GM21515 (cell line): ENCODE measurements around the gene KLHL12.

Experiments used
- ATAC-seq: cut with Tn5 transposase; IDR thresholded peaks from one replicate; pipeline ENCODE4 v1.9.1; 2021; ENCODE audit not compliant: unreplicated experiment

KLHL12 gene

DNA sequence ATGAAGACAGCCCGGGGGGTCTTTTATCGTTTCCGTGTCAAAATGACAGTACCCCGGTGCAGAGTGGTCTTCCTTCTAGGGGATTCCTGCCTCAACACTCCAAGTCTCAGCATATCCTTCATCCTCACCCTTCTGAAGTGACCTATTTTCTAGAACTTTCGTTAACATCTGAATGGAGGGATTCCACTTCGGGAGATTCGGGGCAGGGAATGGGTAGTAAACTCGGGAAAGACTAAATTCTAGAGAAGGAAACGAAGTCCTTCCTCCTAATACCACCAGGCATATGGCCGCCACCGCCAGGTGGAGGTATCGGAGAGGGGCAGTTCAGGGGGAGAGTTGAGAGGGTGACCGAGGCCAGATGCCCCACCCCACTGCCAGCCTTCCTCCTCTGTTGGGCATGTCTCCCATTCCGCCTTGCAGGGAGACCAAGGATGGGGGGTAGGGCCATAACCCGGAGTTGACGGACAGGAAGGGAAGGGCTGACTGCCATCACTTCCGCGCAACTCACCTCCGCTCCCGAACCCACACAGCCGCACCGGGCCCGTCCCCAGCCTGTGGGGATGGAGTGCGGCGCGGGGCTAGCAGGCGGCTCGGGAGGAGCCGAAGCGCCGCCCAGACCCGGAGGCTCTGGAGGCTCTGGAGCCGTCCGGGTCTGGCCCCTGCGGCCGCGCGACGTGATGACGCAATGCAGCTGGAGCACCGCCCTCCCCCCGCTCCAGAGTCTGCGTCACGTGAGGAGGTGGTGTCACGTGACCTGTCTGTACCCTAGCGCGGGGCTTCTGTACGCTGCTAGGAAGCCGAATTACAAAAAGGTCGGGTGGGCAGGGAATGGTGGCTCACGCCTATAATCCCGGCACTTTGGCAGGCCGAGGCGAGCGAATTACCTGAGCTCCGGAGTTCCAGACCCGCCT is at the start of gene KLHL12:
KLHL12 (minus strand) TSS at position 654 of the 911 bp plus-strand sequence. CDS start 2,072 bp downstream, outside the sequence.
- ATAC-seq = peak; percentile 91

DNA sequence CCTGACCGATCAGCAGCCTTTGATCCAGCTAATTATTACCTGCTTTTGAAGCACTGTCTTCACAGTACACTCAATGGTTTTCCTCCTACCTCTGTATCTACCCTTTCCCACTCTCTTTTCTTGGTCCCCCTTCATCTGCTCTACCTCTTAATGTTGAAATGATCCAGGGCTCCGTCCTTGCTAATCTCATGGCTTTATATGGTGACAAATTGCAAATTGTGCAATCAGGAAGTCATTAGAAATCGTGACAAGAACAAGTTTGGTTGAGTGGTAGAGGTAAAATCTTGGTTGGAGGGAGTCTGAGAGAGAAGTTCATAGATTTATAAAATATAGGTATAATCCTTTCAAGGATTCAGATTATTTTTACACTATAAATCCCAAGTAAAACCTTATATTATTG is 49.6 kb upstream of the KLHL12 start:
- no peak for ATAC-seq

DNA sequence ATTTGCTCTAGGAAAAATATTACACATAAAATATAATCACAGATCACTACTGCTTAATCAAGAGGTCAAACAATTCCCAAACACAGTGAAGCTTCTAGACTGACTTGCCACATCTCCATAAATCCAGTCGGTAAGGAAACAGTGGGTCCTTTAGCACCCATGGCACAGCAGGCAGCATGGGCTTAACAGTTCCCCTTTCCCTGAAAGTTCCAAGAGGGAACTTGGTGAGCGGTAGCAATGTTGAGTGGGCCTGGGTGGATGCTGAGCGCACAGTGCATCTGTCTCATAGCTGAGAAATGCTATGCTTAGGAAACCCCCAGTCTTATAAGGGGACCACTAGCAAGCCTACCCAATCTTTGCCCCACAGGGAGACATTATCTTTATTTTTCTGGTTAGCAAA is 47.8 kb upstream of the KLHL12 start:
- no peak for ATAC-seq

DNA sequence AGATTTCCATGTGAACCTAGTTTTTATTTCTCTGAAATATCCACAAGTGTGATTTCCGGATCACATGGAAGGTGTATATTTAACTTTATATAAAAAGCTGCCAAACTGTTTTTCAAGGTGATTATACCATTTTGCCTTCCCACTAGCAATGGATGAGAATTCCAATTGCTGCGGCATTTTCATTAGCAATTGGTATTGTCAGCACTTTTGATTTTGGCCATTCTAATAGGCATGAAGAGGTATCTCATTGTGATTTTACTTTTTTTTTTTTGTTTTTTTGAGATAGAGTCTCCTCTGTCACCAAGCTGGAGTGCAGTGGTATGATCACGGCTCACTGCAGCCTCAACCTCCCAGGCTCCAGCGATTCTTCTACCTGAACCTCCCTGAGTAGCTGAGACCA is 45.0 kb upstream of the KLHL12 start:
- ATAC-seq = no peak

DNA sequence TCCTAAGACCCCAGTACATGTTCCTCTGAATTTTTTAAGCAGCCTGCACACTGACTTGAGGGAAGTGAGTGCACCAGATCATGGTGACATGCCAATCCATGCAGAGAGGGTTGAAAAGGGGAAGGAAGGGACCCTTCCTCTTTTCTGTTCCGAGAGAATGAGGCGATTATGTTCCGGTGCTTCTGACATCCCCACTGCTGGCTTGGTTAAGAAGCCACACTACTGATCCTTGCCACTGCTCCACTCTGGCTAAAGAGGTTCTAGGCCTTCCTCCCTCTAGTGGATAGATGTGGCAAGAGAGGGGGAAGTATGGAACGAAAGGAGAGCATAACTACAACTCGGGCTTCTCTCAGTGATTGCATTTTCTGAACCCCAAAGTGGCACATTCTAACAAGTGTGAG is 41.9 kb upstream of the KLHL12 start:
- ATAC-seq = peak; percentile 49

DNA sequence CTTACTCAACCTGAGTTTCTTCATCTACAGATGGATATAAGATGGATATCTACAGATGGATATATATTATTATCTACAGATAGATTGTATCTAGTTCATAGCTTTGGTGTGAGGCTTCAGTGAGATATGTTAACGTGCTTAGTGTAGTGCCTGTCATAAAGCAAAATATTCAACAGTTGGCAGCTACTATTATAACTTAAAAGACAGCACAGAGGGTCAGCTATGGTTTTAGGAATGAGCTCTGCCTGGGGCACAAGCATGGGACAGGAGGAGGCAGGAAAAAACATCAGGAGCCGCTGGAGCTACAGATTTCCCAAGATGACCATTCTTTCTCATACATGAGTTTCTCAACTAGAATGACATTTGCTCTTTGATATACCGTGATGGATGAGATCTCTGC is 41.3 kb upstream of the KLHL12 start:
- ATAC-seq = no peak

DNA sequence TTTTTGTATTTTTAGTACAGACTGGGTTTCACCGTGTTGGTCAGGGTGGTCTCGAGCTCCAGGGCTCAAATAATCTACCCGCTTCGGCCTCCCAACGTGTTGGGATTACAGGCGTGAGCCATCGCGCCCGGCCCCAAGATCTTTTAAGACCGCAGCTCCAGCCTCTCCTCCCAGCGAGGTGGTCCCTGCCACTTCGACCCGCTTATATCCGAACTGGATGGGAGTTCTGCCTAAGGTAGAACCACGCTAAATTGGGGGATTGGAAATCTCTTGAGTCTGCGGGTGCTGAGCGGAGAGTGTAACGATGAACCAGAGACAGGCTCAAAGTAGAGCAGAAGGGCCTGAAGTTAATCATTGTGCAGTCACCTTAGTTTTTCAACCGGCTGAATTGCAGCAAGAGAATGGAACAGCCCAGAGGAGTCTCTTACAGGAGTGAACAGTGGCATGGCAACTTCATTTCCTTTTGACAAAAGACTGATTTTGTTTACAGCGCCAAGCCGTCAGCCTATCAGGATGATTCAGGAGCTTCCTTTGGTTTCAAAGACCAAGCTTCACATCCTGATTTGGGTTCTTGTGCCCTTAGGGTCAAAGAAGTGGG is 40.7 kb upstream of the KLHL12 start:
- ATAC-seq = no peak

DNA sequence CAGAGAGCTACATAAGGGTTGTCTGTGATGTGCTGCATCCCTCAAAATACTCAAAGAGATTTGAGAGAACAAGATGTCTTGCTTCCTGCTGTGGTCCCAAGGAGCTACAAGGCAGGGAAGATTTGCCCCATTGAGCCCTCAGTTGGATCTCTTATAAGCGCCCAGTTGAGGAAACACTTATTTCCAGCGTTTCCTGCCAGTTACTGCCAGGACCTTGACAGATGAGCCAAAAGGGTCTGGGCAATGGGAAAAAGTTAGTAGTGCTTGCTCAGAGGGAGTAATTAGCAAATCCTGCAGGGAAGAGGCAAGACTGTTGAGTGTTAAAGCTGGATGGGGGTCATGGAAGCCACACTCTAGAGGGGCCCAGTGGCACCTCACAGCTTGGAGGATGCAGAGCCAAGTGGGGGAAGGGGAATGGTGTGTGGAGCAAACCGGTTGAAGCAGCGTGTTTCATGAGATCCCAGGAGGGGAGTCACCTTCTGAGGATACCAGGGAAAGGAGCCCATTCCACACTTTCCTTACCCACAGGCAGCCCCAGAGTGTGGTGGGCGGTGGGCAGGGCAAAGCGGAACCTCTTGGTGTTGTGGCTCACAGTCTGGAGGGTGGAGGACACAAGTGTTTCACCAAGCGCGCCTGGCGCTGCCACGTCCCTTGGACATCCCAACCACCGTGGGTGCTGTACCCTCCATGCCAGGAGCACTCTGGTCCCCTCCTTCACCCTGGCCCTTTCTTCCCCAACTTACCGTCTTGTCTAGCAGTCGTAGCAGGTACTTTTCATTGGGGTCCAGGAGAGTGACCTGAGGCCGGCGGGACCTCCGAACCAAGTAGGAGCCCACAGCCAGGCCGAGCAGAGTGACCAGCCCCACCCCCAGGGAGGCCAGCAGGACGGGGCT is 39.2 kb upstream of the KLHL12 start:
- ATAC-seq = no peak

DNA sequence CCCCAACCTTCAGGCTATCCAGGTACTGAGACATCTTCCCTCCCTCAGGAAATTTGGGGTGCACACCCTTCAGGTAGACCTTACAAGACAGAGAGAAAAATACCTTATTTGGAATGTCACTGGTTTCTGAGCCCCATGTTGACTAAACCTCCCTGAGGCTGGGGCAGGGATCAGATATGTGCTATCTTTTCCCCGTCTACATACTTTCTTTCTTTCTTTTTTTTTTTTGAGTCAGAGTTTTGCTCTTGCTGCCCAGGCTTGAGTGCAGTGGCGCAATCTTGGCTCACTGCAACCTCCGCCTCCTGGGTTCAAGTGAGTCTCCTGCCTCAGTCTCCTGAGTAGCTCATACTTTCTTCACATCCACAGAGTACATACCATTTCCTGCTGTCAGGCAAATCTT is 38.4 kb upstream of the KLHL12 start:
- no peak for ATAC-seq

DNA sequence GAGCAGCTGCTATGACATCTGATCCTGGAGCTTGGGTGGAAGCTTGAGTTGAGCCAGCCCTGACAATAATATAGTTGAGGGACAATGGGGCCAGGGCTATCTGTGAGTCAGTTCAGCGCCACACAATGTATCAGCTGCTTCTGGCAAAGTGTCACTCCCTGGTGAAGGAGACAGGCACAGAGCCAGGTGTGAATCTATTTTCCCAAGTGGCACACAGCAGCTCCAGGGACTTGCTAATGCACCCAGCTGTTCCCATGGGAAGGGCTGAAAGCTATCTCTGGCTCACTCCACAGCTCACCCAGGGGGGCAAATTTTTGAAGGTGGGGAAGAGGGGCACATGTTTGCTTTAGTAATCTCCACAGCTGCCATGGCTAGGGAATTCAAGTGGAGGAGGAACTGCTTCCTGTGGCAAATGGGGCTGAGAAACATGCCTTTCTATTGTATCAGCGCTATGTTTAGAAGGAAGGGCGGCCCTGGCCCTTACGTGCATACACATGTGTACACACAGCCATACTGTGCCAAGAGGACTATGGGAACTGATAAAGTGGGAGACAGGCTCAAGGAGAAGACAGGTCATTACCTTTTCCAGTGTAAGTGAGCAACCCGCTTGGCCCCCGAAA is 37.9 kb upstream of the KLHL12 start:
- no peak for ATAC-seq

DNA sequence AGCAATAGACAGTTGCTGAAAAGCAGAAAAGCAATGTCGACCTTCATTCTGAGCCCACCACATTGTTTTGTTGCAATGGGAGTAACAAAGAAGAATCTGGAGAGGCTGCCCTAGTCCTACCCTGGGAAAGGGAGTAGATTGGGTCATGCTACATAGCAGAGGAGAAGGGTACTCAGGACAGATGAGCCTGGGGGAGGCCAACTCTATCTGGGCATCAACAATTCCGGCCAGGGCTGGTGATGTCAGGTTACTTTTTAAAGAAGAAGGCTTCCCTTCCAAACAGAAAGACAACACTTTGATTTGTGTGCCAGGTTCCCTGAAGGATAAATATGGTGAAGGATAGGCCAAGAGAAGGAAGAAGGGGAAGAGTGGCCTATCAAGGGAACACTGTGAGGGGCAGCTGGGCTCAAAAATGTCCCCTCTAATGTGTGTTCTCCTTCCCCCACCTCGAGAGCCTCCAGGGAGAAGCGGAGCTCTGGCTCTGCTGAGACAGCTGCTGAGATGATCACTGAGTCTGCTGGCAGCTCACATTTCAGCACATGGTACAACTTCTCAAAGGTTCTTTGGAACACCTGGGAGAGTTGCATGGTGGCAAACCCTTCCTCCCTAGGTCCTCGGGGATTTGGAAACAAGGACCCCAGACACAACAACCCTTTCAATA is 34.3 kb upstream of the KLHL12 start:
- no peak for ATAC-seq

DNA sequence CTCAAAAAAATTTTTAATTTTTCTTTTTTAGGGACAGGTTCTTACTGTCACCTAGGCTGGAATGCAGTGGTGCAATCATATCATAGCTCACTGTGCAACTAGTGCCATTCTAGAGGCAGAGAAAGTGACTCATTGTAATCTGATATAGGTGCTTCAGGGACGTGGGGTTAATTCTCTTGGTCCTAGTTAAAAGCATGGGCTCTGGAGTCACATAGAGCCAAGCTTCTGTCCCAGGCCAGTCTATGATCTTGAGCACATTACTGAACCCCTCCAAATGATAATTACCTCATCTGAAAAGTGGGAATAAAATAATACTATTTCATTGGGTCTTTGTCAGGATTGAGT is 32.2 kb upstream of the KLHL12 start:
- ATAC-seq = no peak

DNA sequence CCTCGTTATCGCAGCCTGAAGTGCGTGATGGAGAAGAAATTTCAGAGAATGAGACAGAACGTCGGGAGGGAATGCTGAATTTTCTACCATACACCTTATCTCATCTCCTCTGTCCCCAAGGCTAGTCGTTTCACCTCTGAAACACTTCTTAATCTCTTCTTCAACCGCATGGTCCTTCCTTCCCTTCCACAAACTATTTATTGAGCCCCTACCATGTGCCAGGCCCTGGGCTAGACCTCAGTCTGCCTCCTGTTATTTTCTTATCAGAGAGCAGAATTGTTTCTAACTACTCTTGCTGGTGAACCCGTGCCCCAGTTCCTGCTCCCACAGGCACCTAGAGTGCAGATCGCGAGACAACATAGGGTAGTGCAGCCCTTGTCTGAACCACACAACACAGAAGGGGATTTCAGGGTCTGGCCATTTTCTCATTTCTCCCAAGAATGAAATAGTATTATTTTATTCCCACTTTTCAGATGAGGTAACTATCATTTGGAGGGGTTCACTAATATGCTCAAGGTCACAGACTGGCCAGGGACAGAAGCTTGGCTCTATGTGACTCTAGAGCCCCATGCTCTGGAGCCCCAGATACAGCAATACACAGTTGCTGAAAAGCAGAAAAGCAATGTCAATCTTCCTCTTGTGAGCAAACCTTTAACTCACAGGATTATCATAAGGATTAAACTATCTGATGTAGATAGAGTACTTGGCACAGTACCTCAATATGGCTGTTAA is 31.7 kb upstream of the KLHL12 start:
- no peak for ATAC-seq

DNA sequence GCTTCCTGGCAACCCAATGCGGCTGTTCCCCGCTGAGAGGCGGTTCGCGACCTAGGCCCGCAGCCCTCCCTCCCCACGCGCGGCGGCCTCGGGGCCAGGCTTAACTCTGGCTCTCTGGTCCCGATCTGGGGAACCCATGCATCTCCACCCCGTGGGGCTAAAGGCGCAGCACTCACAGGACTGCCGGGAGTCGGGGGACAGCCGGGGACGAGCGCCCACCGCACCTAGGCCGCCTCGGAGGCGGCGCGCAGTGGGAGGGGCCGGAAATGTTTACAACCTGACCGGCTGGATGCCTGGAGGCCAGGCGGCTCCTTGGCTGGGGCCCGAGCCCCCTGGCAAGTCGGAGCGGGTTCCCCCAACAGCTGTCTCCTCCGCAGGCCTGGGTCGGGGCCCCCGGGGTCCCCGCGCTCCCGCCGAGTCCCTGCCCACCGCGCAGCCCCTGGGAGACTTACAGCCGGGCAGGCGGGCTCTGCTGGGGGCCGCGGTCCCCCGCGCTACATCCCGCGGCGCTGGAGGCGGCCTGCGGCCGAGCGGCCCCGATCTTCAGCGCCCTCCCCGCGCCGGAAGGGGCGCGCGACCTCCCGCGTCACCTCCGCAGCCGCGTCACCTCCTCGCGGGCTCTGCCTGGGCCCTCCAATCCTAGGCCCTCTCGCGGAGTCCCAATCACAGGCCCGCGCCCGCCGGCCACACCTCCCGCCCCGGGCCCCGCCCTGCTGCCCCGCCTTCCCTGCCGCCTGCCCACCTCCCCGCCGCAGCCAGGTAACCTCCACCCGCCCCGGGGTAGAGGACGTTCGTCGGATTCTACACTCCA is 30.9 kb upstream of the KLHL12 start, which contains the start of gene ADIPOR1:
ADIPOR1 (minus strand) TSS at position 580 of the 811 bp plus-strand sequence. CDS start 7,242 bp downstream, outside the sequence.
- peak; percentile 94 for ATAC-seq

DNA sequence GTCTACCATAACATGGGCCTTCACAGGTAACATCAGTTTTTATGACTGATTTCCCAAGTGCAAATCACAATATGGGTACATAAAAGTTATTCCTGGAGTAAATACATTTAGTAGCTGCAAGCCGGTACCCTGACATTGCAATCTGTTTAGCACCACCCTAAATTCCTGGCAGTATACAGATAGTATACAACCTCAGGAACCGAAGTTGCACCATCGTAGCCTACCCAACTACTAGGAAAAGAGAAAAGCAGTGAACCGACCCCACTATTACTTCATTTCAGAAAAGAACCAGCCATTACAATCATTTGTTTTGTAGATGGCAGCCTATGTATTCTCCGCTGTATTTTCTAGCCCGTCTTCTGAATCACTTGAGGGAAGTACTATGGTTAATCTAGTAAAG is 29.9 kb upstream of the KLHL12 start:
- ATAC-seq = no peak

DNA sequence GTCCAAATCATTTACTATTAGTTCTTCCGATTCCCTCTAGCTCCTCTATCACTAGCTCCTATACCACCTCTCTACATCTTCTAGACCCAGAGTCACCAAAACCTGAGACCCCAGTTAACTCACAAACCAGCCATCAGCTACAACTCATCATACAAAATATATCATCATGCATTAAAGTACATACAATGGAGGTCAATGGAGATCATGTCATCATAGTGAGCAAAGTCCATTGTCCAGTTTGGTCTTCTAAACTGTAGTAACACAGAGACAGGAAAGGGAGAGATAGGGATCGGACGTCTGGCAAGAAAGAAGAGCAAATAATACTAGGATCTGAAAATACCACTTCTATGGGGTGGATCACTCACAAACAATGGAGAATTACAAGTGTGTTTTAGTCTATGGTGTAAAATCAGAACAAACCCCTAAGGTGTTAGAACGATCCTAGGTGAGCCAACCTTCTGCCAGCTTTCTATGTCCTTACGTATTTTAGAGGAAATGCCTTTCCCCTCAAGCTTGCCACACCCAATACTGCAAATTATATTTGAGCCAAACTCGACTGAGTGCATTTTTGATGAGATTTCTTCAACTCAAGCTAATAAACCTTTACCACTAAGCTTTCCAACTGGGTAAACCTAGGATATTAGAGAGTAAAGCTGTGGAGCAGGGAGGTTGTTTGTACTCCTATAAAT is 27.2 kb upstream of the KLHL12 start:
- no peak for ATAC-seq

DNA sequence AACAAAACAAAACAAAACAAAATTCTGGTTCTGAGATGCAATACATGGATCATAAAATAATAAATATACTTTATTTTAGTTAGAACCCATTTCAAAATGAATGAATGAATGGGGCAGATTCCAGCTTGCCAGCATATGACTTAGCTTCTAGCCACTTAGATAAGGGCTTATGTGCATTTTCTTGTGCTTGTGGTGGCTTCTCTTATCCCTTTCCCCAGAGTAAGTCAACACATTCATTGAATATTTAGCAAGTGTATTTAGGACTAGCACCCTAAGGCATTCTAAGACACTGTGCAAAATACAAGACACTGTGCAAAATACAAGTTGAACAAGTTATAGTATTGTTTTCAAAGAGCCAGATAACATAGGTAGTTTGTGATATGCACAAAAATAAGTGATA is 26.4 kb upstream of the KLHL12 start:
- ATAC-seq = no peak

DNA sequence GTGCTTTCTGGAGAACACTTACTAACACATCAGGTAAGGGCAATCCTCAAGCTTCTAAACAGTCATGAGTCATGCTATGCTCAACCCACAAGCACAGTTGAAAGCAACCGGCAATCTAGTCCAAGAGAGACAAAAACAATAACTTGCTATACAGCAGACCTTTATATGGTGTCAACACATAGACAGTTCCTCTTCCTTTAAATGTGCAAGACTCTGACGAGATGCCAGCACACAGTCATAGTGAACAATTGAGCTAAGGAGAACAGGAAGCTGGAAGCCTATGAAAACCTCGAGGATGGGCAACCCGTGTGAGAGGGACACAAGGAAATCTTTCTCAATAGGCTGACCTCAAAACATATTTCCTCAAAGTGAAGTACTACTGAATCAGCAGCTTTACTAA is 25.8 kb upstream of the KLHL12 start:
- ATAC-seq = no peak
